ENCODE results near the gene ZNF366.

ZNF366 gene

DNA sequence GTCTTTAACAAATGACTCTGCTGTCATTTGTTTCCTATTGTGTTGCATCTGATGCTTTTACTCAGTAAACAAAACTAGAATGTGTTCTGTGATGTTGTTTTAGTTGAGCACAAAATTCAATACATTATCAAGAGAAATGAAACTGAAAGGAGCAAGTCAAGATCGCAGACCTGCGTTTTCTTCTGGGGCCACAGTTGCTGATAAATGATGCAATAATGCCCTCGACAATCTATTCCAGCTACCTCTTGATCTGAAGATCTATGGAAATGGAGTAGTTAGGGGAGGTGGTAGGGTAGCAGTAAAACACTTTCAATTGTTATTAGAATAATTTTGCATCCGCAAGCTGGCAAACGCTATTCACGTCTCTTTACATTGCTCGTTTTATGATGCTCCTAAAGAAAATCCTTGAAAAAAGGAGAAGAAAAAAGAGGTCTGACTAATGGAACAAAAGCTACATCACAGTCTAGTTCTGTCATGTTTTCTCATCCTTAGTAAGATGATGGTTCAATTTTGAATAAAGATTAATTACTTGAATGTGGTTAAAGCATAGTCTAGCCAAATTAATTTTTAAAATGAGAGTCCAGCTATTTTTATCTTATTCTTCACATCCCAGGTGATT, 1.6 kb downstream of the ZNF366 start:
- Histone ChIP-seq H3K27ac (ENCODE audit: low read length) (peak overlapping the region; percentile 10), H3K27me3 (ENCODE audit: low read depth, low read length) (no peaks in the 10 kb centered on the region), H3K9me3 (ENCODE audit: control insufficient read depth in 1 of 2, low read length in 2 of 2) (no peaks in the 10 kb centered on the region), H3K4me3 (ENCODE audit: low read depth in 1 of 2, low read length in 2 of 2) (peak overlapping the region in 1 of 2 donors; percentile 26), H3K4me1 (ENCODE audit: control insufficient read depth in 1 of 2, insufficient read depth in 2 of 2, low read length in 2 of 2) (peaks cover 0 to 43% of the 10 kb centered on the region in 2 donors), H3K36me3 (ENCODE audit: control insufficient read depth in 1 of 2, insufficient read depth in 2 of 2, low read length in 2 of 2) (no peaks in the 10 kb centered on the region)

DNA sequence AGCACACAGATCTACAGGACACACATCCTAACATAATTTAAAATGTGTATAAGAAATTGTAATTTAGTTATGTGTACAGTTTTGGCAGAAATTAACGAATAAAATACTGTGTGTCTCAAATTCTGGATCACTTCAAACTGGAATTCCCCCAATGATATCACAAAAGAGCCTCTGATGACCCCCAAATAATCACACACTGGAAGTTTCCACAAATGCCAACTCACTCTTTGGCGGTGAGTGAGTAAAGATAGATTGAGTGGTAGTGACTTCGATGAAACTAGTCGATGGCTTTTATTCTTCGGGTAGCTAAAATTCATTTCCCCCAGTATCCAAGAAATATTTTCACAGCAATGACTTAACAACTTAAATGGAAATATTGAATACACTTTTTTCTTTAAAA, 2.2 kb downstream of the ZNF366 start:
- Histone ChIP-seq H3K27me3 (ENCODE audit: low read depth, low read length) (no peaks in the 10 kb centered on the region), H3K36me3 (ENCODE audit: control insufficient read depth in 1 of 2, insufficient read depth in 2 of 2, low read length in 2 of 2) (no peaks in the 10 kb centered on the region), H3K27ac (ENCODE audit: low read length) (peak overlapping the region; percentile 45), H3K4me1 (ENCODE audit: control insufficient read depth in 1 of 2, insufficient read depth in 2 of 2, low read length in 2 of 2) (peaks cover 0 to 36% of the 10 kb centered on the region in 2 donors), H3K4me3 (ENCODE audit: low read depth in 1 of 2, low read length in 2 of 2) (peak overlapping the region in 1 of 2 donors; percentile 26), H3K9me3 (ENCODE audit: control insufficient read depth in 1 of 2, low read length in 2 of 2) (no peaks in the 10 kb centered on the region)

- Histone ChIP-seq H3K36me3 (ENCODE audit: control insufficient read depth in 1 of 2, insufficient read depth in 2 of 2, low read length in 2 of 2) (no peaks in the 10 kb centered on the region), H3K27ac (ENCODE audit: low read length) (peak overlapping the region; percentile 45), H3K9me3 (ENCODE audit: control insufficient read depth in 1 of 2, low read length in 2 of 2) (no peaks in the 10 kb centered on the region), H3K4me1 (ENCODE audit: control insufficient read depth in 1 of 2, insufficient read depth in 2 of 2, low read length in 2 of 2) (peaks cover 0 to 26% of the 10 kb centered on the region in 2 donors), H3K27me3 (ENCODE audit: low read depth, low read length) (no peaks in the 10 kb centered on the region), H3K4me3 (ENCODE audit: low read depth in 1 of 2, low read length in 2 of 2) (no peak overlapping the region)
Measured at GRCh38 chr5:72503888-72504491, 3.2 kb downstream of the ZNF366 start.

DNA sequence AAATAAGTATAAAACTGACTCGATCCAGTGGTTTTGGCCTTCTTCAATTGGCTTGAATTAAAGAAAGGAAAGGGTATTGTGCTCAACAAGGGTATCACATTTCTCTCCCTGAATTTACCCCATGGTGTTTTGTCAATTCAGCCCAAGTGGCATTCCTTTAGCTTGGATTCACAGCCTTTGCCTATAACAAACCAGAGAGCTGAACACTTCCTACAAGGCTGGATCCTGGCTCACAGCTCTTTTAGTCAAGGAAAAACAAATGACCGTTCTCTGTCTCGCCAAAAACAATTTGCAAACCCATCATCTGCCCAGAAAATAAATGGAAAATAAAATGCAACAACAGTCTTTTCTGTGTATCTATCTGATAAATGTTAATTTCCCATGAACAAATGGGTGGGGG, 5.7 kb downstream of the ZNF366 start:
- Histone ChIP-seq H3K9me3 (ENCODE audit: control insufficient read depth in 1 of 2, low read length in 2 of 2) (no peaks in the 10 kb centered on the region), H3K27me3 (ENCODE audit: low read depth, low read length) (no peaks in the 10 kb centered on the region), H3K4me3 (ENCODE audit: low read depth in 1 of 2, low read length in 2 of 2) (no peak overlapping the region), H3K36me3 (ENCODE audit: control insufficient read depth in 1 of 2, insufficient read depth in 2 of 2, low read length in 2 of 2) (no peaks in the 10 kb centered on the region), H3K4me1 (ENCODE audit: control insufficient read depth in 1 of 2, insufficient read depth in 2 of 2, low read length in 2 of 2) (peaks cover 0 to 8% of the 10 kb centered on the region in 2 donors), H3K27ac (ENCODE audit: low read length) (no peak overlapping the region)

- Histone ChIP-seq H3K4me1 (ENCODE audit: control insufficient read depth in 1 of 2, insufficient read depth in 2 of 2, low read length in 2 of 2) (peaks cover 0 to 11% of the 10 kb centered on the region in 2 donors), H3K9me3 (ENCODE audit: control insufficient read depth in 1 of 2, low read length in 2 of 2) (no peaks in the 10 kb centered on the region), H3K36me3 (ENCODE audit: control insufficient read depth in 1 of 2, insufficient read depth in 2 of 2, low read length in 2 of 2) (no peaks in the 10 kb centered on the region), H3K27me3 (ENCODE audit: low read depth, low read length) (no peaks in the 10 kb centered on the region), H3K27ac (ENCODE audit: low read length) (no peak overlapping the region), H3K4me3 (ENCODE audit: low read depth in 1 of 2, low read length in 2 of 2) (no peak overlapping the region)
Measured at GRCh38 chr5:72499730-72500129, 7.5 kb downstream of the ZNF366 start.

- Histone ChIP-seq H3K9me3 (ENCODE audit: control insufficient read depth in 1 of 2, low read length in 2 of 2) (no peaks in the 10 kb centered on the region), H3K4me3 (ENCODE audit: low read depth in 1 of 2, low read length in 2 of 2) (no peak overlapping the region), H3K36me3 (ENCODE audit: control insufficient read depth in 1 of 2, insufficient read depth in 2 of 2, low read length in 2 of 2) (no peaks in the 10 kb centered on the region), H3K27me3 (ENCODE audit: low read depth, low read length) (no peaks in the 10 kb centered on the region), H3K27ac (ENCODE audit: low read length) (no peak overlapping the region), H3K4me1 (ENCODE audit: control insufficient read depth in 1 of 2, insufficient read depth in 2 of 2, low read length in 2 of 2) (peaks cover 0 to 11% of the 10 kb centered on the region in 2 donors)
Measured at GRCh38 chr5:72499090-72499489, 8.1 kb downstream of the ZNF366 start.

DNA sequence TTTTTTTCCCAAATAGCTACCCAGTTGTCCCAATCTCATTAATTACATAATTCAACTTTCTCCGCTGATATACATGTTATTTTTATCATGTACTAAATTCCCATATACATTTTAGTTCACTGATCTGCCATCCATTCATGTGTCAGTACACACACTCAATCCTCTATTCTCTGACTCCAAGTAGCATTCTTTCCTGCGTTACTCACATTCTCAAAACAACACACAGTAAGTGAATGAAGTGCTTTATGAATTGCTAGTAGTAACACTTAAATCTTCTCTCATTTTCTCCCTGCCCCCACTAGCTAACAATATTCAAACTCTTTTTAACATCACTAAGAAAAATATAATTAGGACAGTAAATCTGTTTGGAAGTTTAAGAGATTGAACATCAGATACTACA, 8.9 kb downstream of the ZNF366 start:
- Histone ChIP-seq H3K27me3 (ENCODE audit: low read depth, low read length) (no peaks in the 10 kb centered on the region), H3K27ac (ENCODE audit: low read length) (no peak overlapping the region), H3K9me3 (ENCODE audit: control insufficient read depth in 1 of 2, low read length in 2 of 2) (no peaks in the 10 kb centered on the region), H3K4me1 (ENCODE audit: control insufficient read depth in 1 of 2, insufficient read depth in 2 of 2, low read length in 2 of 2) (peaks cover 0 to 11% of the 10 kb centered on the region in 2 donors), H3K4me3 (ENCODE audit: low read depth in 1 of 2, low read length in 2 of 2) (no peak overlapping the region), H3K36me3 (ENCODE audit: control insufficient read depth in 1 of 2, insufficient read depth in 2 of 2, low read length in 2 of 2) (no peaks in the 10 kb centered on the region)

- Histone ChIP-seq H3K4me3 (ENCODE audit: low read depth in 1 of 2, low read length in 2 of 2) (no peak overlapping the region), H3K27ac (ENCODE audit: low read length) (no peak overlapping the region), H3K36me3 (ENCODE audit: control insufficient read depth in 1 of 2, insufficient read depth in 2 of 2, low read length in 2 of 2) (no peaks in the 10 kb centered on the region), H3K27me3 (ENCODE audit: low read depth, low read length) (no peaks in the 10 kb centered on the region), H3K4me1 (ENCODE audit: control insufficient read depth in 1 of 2, insufficient read depth in 2 of 2, low read length in 2 of 2) (peaks cover 0 to 11% of the 10 kb centered on the region in 2 donors), H3K9me3 (ENCODE audit: control insufficient read depth in 1 of 2, low read length in 2 of 2) (no peaks in the 10 kb centered on the region)
Measured at GRCh38 chr5:72497823-72498222, 9.4 kb downstream of the ZNF366 start.

- Histone ChIP-seq H3K4me3 (ENCODE audit: low read depth in 1 of 2, low read length in 2 of 2) (no peak overlapping the region), H3K27ac (ENCODE audit: low read length) (no peak overlapping the region), H3K36me3 (ENCODE audit: control insufficient read depth in 1 of 2, insufficient read depth in 2 of 2, low read length in 2 of 2) (no peaks in the 10 kb centered on the region), H3K27me3 (ENCODE audit: low read depth, low read length) (no peaks in the 10 kb centered on the region), H3K9me3 (ENCODE audit: control insufficient read depth in 1 of 2, low read length in 2 of 2) (no peaks in the 10 kb centered on the region), H3K4me1 (ENCODE audit: control insufficient read depth in 1 of 2, insufficient read depth in 2 of 2, low read length in 2 of 2) (peaks cover 0 to 6% of the 10 kb centered on the region in 2 donors)
Measured at GRCh38 chr5:72495410-72495809, 11.8 kb downstream of the ZNF366 start.

GRCh38 chr5:72494623-72495124, 12.5 kb downstream of the ZNF366 start:
- Histone ChIP-seq H3K4me1 (ENCODE audit: control insufficient read depth in 1 of 2, insufficient read depth in 2 of 2, low read length in 2 of 2) (peaks cover 0 to 6% of the 10 kb centered on the region in 2 donors), H3K27ac (ENCODE audit: low read length) (no peak overlapping the region), H3K27me3 (ENCODE audit: low read depth, low read length) (no peaks in the 10 kb centered on the region), H3K4me3 (ENCODE audit: low read depth in 1 of 2, low read length in 2 of 2) (no peak overlapping the region), H3K36me3 (ENCODE audit: control insufficient read depth in 1 of 2, insufficient read depth in 2 of 2, low read length in 2 of 2) (no peaks in the 10 kb centered on the region), H3K9me3 (ENCODE audit: control insufficient read depth in 1 of 2, low read length in 2 of 2) (no peaks in the 10 kb centered on the region)

- H3K4me1 ChIP-seq (ENCODE audit: control insufficient read depth in 1 of 2, insufficient read depth in 2 of 2, low read length in 2 of 2): peaks cover 0 to 6% of the 10 kb centered on the region in 2 donors
- no peaks in the 10 kb centered on the region for H3K27me3 ChIP-seq (ENCODE audit: low read depth, low read length)
- no peak overlapping the region for H3K27ac ChIP-seq (ENCODE audit: low read length)
- H3K36me3 ChIP-seq (ENCODE audit: control insufficient read depth in 1 of 2, insufficient read depth in 2 of 2, low read length in 2 of 2): no peaks in the 10 kb centered on the region
- H3K9me3 ChIP-seq (ENCODE audit: control insufficient read depth in 1 of 2, low read length in 2 of 2): no peaks in the 10 kb centered on the region
- H3K4me3 ChIP-seq (ENCODE audit: low read depth in 1 of 2, low read length in 2 of 2): no peak overlapping the region
Measured at GRCh38 chr5:72489536-72489935, 17.7 kb downstream of the ZNF366 start.

All from muscle layer of duodenum (tissue), 2 donors.